Stimulated activated CD4-positive, alpha-beta T cell treated with anti-CD3 and anti-CD28 coated beads, Interleukin-4, amount 100 ng/mL, for 4 hours (primary cell): ENCODE data around the gene ABCF3.
A peak's percentile ranks its signal among the peaks of the same experiment; 100 is the strongest.

ENCODE experiments used
- DNase-seq, 2 experiments: peaks; one replicate each; pipeline ENCODE4 v3.0.0-alpha.2; 2020

The ABCF3 gene

GRCh38 chr3:184188080-184188479 lies 2.1 kb downstream of the ABCF3 start:
- DNase-seq = no peak

GRCh38 chr3:184189421-184189820 lies 3.4 kb downstream of the ABCF3 start:
- no peak for DNase-seq

- DNase-seq = no peak
These were observed 6.9 kb downstream of the ABCF3 start for GRCh38 chr3:184192889-184193288.

GRCh38 chr3:184193991-184194539 lies 8.1 kb downstream of the ABCF3 start:
- DNase-seq = no peak

GRCh38 chr3:184196536-184196935 lies 10.5 kb downstream of the ABCF3 start:
- no peak for DNase-seq

GRCh38 chr3:184198509-184198908 lies 12.5 kb downstream of the ABCF3 start:
- DNase-seq = no peak

- DNase-seq = no peak
These were observed 14.8 kb downstream of the ABCF3 start for GRCh38 chr3:184200825-184201224.

GRCh38 chr3:184203526-184203925 lies 17.5 kb downstream of the ABCF3 start:
- no peak for DNase-seq

GRCh38 chr3:184209146-184209923 lies 23.3 kb downstream of the ABCF3 start:
- no peak for DNase-seq

GRCh38 chr3:184211297-184211696 lies 25.3 kb downstream of the ABCF3 start:
- no peak for DNase-seq

GRCh38 chr3:184211718-184212117 lies 25.7 kb downstream of the ABCF3 start:
- DNase-seq = no peak

- no peak for DNase-seq
These were observed 32.8 kb downstream of the ABCF3 start for GRCh38 chr3:184218814-184219213.

GRCh38 chr3:184222521-184222920 lies 36.5 kb downstream of the ABCF3 start:
- no peak for DNase-seq

GRCh38 chr3:184223946-184224345 lies 37.9 kb downstream of the ABCF3 start:
- no peak for DNase-seq

GRCh38 chr3:184227481-184227935 lies 41.5 kb downstream of the ABCF3 start:
- peak; percentile 44 to 48 for DNase-seq

GRCh38 chr3:184228376-184229137 lies 42.6 kb downstream of the ABCF3 start:
- DNase-seq = no peak

- DNase-seq = peak; percentile 64 to 67
These were observed 43.5 kb downstream of the ABCF3 start, which contains the start of gene VWA5B2 for GRCh38 chr3:184229394-184230080. VWA5B2 (plus strand) TSS chr3:184229585; CDS start chr3:184230529, 944 bp downstream.

- peak in 1 of 2 experiments; percentile 26 for DNase-seq
These were observed 44.1 kb downstream of the ABCF3 start for GRCh38 chr3:184230081-184230602.

GRCh38 chr3:184230603-184231528 lies 44.9 kb downstream of the ABCF3 start:
- no peak for DNase-seq

GRCh38 chr3:184231671-184232070 lies 45.7 kb downstream of the ABCF3 start:
- DNase-seq = no peak

GRCh38 chr3:184233127-184233843 lies 47.3 kb downstream of the ABCF3 start:
- no peak for DNase-seq
